Measurements from ENCODE around the gene DPT. TPM values are rescaled to one million over a fixed set of nuclear protein-coding genes. Genes with fewer than 3 reads are reported as not detected.

Gene DPT
- total and polyA plus RNA-seq, 10 of the 15 experiments (the other 5 are each of a cell fraction or from before 2014, with no cell fraction given) = 0.05 to 0.10 TPM; not detected in 8

DNA sequence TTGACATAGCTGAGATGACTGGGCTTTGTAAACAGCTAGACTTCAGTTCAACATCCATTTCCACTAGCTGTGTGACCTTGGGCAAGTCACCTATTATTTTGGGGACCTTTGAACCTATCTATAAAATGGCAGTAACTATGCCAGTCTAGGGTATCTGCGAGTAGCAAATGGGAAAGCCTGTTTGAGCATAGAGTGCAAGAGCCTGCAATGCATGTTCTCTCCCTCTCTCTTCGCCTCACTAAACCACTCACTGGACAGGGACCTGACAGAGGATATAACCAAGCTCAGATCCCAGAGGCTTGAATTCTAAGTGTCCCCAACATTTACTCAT lies 39.7 kb downstream of the DPT start (continued):
- TF ChIP-seq, protein P1, sequence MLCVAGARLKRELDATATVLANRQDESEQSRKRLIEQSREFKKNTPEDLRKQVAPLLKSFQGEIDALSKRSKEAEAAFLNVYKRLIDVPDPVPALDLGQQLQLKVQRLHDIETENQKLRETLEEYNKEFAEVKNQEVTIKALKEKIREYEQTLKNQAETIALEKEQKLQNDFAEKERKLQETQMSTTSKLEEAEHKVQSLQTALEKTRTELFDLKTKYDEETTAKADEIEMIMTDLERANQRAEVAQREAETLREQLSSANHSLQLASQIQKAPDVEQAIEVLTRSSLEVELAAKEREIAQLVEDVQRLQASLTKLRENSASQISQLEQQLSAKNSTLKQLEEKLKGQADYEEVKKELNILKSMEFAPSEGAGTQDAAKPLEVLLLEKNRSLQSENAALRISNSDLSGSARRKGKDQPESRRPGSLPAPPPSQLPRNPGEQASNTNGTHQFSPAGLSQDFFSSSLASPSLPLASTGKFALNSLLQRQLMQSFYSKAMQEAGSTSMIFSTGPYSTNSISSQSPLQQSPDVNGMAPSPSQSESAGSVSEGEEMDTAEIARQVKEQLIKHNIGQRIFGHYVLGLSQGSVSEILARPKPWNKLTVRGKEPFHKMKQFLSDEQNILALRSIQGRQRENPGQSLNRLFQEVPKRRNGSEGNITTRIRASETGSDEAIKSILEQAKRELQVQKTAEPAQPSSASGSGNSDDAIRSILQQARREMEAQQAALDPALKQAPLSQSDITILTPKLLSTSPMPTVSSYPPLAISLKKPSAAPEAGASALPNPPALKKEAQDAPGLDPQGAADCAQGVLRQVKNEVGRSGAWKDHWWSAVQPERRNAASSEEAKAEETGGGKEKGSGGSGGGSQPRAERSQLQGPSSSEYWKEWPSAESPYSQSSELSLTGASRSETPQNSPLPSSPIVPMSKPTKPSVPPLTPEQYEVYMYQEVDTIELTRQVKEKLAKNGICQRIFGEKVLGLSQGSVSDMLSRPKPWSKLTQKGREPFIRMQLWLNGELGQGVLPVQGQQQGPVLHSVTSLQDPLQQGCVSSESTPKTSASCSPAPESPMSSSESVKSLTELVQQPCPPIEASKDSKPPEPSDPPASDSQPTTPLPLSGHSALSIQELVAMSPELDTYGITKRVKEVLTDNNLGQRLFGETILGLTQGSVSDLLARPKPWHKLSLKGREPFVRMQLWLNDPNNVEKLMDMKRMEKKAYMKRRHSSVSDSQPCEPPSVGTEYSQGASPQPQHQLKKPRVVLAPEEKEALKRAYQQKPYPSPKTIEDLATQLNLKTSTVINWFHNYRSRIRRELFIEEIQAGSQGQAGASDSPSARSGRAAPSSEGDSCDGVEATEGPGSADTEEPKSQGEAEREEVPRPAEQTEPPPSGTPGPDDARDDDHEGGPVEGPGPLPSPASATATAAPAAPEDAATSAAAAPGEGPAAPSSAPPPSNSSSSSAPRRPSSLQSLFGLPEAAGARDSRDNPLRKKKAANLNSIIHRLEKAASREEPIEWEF (IDR thresholded peaks at IDR 0.05; ENCODE audit: insufficient replicate concordance, low read depth, low read length) = no peak
- TF ChIP-seq BCL3 (IDR thresholded peaks at IDR 0.05; ENCODE audit: borderline replicate concordance, insufficient read depth, low read depth, low read length, poor library complexity, severe bottlenecking) = no peak
- no peak for TF ChIP-seq CBX5 (IDR thresholded peaks at IDR 0.05; ENCODE audit: low read depth)
- TF ChIP-seq SRF (IDR thresholded peaks at IDR 0.05; ENCODE audit: low read depth in 2 of 2, low read length in 2 of 2) = no peak
- TF ChIP-seq MYB (IDR thresholded peaks at IDR 0.05; ENCODE audit: borderline replicate concordance, low read depth, low read length) = no peak
- no peak for TF ChIP-seq MLLT1 (IDR thresholded peaks at IDR 0.05)
- no peak for TF ChIP-seq SMARCA5 (IDR thresholded peaks at IDR 0.05)
- no peak for TF ChIP-seq HDAC6 (IDR thresholded peaks at IDR 0.05; ENCODE audit: unreplicated experiment)
- no peak for TF ChIP-seq POU2F2 (IDR thresholded peaks at IDR 0.05; ENCODE audit: borderline replicate concordance, low read depth, low read length)
- no peak for TF ChIP-seq PAX5 (IDR thresholded peaks at IDR 0.05; ENCODE audit: borderline replicate concordance, low read depth, low read length)
- no peak for TF ChIP-seq SIX5 (IDR thresholded peaks at IDR 0.05; ENCODE audit: low read depth, low read length, severe bottlenecking)
- no peak for TF ChIP-seq CBFB (IDR thresholded peaks at IDR 0.05; ENCODE audit: low read depth)
- no peak for TF ChIP-seq TCF12 (IDR thresholded peaks at IDR 0.05; ENCODE audit: low read depth, low read length)
- TF ChIP-seq EGR1 (IDR thresholded peaks at IDR 0.05; ENCODE audit: borderline replicate concordance in 1 of 2, low read depth in 2 of 2, low read length in 2 of 2) = no peak
- TF ChIP-seq HCFC1 (IDR thresholded peaks at IDR 0.05; ENCODE audit: low read length) = no peak
